Small intestine (tissue), 7 donors: ENCODE results near the gene LYPD6B. TPM values are rescaled to one million over a fixed set of nuclear protein-coding genes. Genes with fewer than 3 reads are reported as not detected.
A peak's percentile ranks its signal among the peaks of the same experiment; 100 is the strongest.
"Not testable (repeated sequence)": the region's sequence is repeated elsewhere in the genome, so short reads cannot be mapped to it uniquely, and the experiment has no call there.

Experiments used
- DNase-seq, 2 donors: peaks; one replicate each; pipeline versions ENCODE4 v3.0.0 to v3.0.0-alpha.2; 2013
- FAIRE-seq: peaks from 2 replicates; lab custom pipeline; 2012; peaks lifted over from hg19 to GRCh38; lab: Jason Lieb, UNC
- H3K27ac ChIP-seq, 3 donors: one replicate each; pipeline ENCODE4 v1.5.1; 2013; ENCODE audit warnings: low read length in 2 of 3, mild to moderate bottlenecking in 2 of 3, control low read depth in 1 of 3, inconsistent platforms in 1 of 3, low read depth in 1 of 3, moderate library complexity in 1 of 3
- H3K27me3 ChIP-seq, 3 donors: one replicate each; pipeline ENCODE4 v1.6.1; 2013; ENCODE audit warnings: low read length in 3 of 3, inconsistent platforms in 1 of 3; ENCODE audit not compliant: control insufficient read depth in 3 of 3, insufficient read depth in 3 of 3
- H3K36me3 ChIP-seq, 3 donors: one replicate each; pipeline ENCODE4 v1.6.1; 2013; ENCODE audit warnings: low read length in 3 of 3, inconsistent platforms in 1 of 3, low read depth in 1 of 3, mild to moderate bottlenecking in 1 of 3, moderate library complexity in 1 of 3; ENCODE audit not compliant: control insufficient read depth in 3 of 3, insufficient read depth in 2 of 3
- H3K4me1 ChIP-seq, 3 donors: one replicate each; pipeline ENCODE4 v1.6.1; 2013; ENCODE audit warnings: low read length in 2 of 3, inconsistent platforms in 1 of 3, low read depth in 1 of 3, mild to moderate bottlenecking in 1 of 3, moderate library complexity in 1 of 3; ENCODE audit not compliant: control insufficient read depth in 3 of 3, insufficient read depth in 2 of 3
- H3K4me3 ChIP-seq, 3 donors: one replicate each; pipeline ENCODE4 v1.5.1; 2013; ENCODE audit warnings: low read length in 3 of 3, control low read depth in 1 of 3, inconsistent platforms in 1 of 3, low read depth in 1 of 3, mild to moderate bottlenecking in 1 of 3, moderate library complexity in 1 of 3
- H3K9me3 ChIP-seq, 2 donors: one replicate each; pipeline ENCODE4 v1.6.1; 2013; ENCODE audit warnings: low read depth in 1 of 2, low read length in 1 of 2; ENCODE audit not compliant: control insufficient read depth in 2 of 2, insufficient read depth in 1 of 2
- WGBS, 3 donors: extraction: QIAGEN DNeasy Blood & Tissue Kit; methylation state at CpG; one replicate each; pipeline ENCODE4 v1.1.7; 2013; 5-methylcytosine and 5-hydroxymethylcytosine counted together
- polyA plus RNA-seq, 4 donors: library from polyadenylated mRNA; stranded (reverse) in 3 of 4; unstranded in 1 of 4; fragments of 200-250 nt in 3 of 4; fragments of 120-200 nt in 1 of 4; gene quantifications; one replicate each; pipeline versions ENCODE4 v1.2.1 to v1.2.3, GENCODE V29; 2013
- donor health status: healthy with polysubstance abuse.
- donor health status: control.
- donor health status: control.
- donor health status: Bipolar disorder and iron deficiency.
- donor health status: healthy.

LYPD6B gene
- polyA plus RNA-seq, 4 donors: 1.3 to 28.0 (median 7.8) TPM

- 78 to 86% (median 84%) methylated on average over 3 of the region's 3 CpGs for WGBS, 3 donors
- not testable (repeated sequence) for H3K4me1 ChIP-seq, H3K27me3 ChIP-seq, H3K4me3 ChIP-seq, H3K27ac ChIP-seq, DNase-seq, FAIRE-seq, H3K36me3 ChIP-seq
- peaks cover 0 to 13% of the 10 kb centered on the region in 2 donors for H3K9me3 ChIP-seq
Observed at GRCh38 chr2:149256877-149257276, 218.4 kb downstream of the LYPD6B start.

- FAIRE-seq: no peak
- Histone ChIP-seq H3K27me3 (no peaks in the 10 kb centered on the region), H3K4me3 (no peak overlapping the region), H3K36me3 (no peaks in the 10 kb centered on the region), H3K4me1 (peaks cover 0 to 7% (median 6%) of the 10 kb centered on the region in 3 donors), H3K9me3 (peaks cover 0 to 13% of the 10 kb centered on the region in 2 donors), H3K27ac (no peak overlapping the region)
- DNase-seq: peak in 1 of 2 donors; percentile 66
Observed at GRCh38 chr2:149258531-149258930, 220.0 kb downstream of the LYPD6B start.

GRCh38 chr2:149259136-149259535 lies 220.6 kb downstream of the LYPD6B start:
- Histone ChIP-seq H3K4me1 (peaks cover 0 to 7% (median 6%) of the 10 kb centered on the region in 3 donors), H3K36me3 (no peaks in the 10 kb centered on the region), H3K27me3 (no peaks in the 10 kb centered on the region), H3K9me3 (peaks cover 0 to 13% of the 10 kb centered on the region in 2 donors), H3K4me3 (no peak overlapping the region), H3K27ac (peak overlapping the region in 1 of 3 donors; percentile 41)
- FAIRE-seq (no peak), DNase-seq (no peak)
- 89 to 93% (median 91%) methylated on average over 4 of the region's 4 CpGs for WGBS, 3 donors

GRCh38 chr2:149261692-149262091 lies 223.2 kb downstream of the LYPD6B start:
- Histone ChIP-seq H3K36me3 (no peaks in the 10 kb centered on the region), H3K27me3 (no peaks in the 10 kb centered on the region), H3K9me3 (peaks cover 0 to 11% of the 10 kb centered on the region in 2 donors), H3K4me3 (no peak overlapping the region), H3K4me1 (peaks cover 0 to 7% (median 6%) of the 10 kb centered on the region in 3 donors), H3K27ac (peak overlapping the region in 2 of 3 donors; percentile 71)
- DNase-seq (peak; percentile 62 to 83), FAIRE-seq (no peak)
- WGBS, 3 donors: 24 to 43% (median 32%) methylated on average over 3 of the region's 3 CpGs

Other genes with a start within 250 kb of the LYPD6B start
- gene KIF5C, start 163.5 kb upstream of the LYPD6B start, polyA plus RNA-seq: 1 to 10 TPM in 2 of 4 donors, under 1 TPM in 2; 0.22 to 6.4 (median 2.4) TPM